GM04504 (cell line): Measurements from ENCODE around the gene CYP4Z1.
"Not testable (repeated sequence)": the region's sequence is repeated elsewhere in the genome, so short reads cannot be mapped to it uniquely, and the experiment has no call there.

Source experiments
- DNase-seq: peaks from one replicate; pipeline ENCODE4 v3.0.0-alpha.2; 2012; ENCODE audit warnings: low read depth

CYP4Z1 gene

GRCh38 chr1:47128221-47128620 is 61.2 kb downstream of the CYP4Z1 start:
- no peak for DNase-seq

DNA sequence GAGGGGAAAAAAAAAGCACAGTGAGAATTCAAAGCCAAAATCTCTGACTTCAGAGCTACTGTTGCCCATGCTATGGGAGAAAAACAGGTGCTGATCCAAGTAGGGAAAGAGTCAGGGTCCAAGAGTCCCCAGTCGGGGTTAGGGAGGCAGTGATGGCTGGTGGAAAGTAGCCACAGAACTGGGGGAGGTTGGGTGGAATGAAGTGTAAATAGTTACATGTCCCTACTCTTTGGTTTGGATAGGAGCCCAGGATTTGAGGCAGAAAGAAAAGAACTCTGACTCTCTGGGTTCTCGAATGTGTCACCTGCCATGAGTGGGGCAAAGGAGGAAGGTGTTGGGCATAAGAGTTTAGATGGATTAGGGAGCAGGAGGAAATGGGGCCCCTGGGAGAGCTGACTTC is 61.8 kb downstream of the CYP4Z1 start:
- not testable (repeated sequence) for DNase-seq

- DNase-seq: not testable (repeated sequence)
Measured at GRCh38 chr1:47129489-47130230, 62.6 kb downstream of the CYP4Z1 start.

- DNase-seq: not testable (repeated sequence)
Measured at GRCh38 chr1:47132665-47133064, 65.6 kb downstream of the CYP4Z1 start.

- DNase-seq: no peak
Measured at GRCh38 chr1:47137198-47137597, 70.2 kb downstream of the CYP4Z1 start, which contains the start of gene CYP4A22. TSS of gene CYP4A22 (plus strand) at chr1:47137441. CDS start at chr1:47137486, 45 bp downstream.

DNA sequence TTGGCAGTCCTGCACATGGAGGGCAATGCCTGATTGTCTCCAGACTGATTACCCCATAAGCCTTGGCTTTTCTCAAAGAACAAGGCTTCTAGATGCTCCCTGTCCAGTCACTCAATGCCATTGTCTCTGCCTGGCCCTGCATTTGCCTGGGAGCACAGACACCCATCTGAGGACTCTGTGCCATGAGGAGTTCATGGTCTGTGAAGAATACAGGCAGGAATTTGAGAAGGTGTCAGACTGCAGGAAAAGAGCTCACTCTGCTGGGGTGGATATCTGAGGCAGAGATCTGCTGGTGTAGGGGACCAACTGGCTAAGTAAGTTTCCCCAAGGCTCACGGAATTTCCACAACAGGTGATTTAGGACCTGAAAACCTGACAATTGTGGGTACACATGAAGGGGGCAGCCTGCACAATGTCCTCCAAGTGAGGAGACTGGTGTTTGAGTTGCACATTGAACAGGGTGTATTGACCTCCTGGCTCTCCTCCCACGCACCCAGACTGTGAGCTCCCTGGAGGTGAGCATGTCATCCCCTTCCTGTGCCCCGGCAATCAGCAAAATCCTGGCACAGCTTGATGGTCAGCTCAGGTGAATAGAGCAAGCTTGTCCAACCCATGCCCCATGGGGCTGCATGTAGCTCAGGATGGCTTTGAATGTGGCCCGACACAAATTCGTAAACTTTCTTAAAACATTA is 71.0 kb downstream of the CYP4Z1 start:
- no peak for DNase-seq

- DNase-seq: not testable (repeated sequence)
Measured at GRCh38 chr1:47140358-47140757, 73.3 kb downstream of the CYP4Z1 start.

DNA sequence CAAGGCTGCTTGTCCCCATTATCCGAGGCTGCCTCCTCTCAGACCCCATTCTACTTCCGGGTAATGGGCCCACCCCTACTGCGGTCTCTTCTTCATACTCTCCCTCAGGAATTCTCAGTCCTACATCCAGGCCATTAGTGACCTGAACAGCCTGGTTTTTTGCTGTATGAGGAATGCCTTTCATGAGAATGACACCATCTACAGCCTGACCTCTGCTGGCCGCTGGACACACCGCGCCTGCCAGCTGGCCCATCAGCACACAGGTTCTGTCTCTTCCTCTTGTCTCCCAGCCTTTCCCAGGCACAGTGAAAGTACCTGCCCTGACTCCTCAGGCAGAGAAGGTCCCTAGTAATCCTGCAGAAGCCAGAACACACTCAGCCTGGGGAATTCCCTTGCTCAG is 76.6 kb downstream of the CYP4Z1 start:
- not testable (repeated sequence) for DNase-seq

DNA sequence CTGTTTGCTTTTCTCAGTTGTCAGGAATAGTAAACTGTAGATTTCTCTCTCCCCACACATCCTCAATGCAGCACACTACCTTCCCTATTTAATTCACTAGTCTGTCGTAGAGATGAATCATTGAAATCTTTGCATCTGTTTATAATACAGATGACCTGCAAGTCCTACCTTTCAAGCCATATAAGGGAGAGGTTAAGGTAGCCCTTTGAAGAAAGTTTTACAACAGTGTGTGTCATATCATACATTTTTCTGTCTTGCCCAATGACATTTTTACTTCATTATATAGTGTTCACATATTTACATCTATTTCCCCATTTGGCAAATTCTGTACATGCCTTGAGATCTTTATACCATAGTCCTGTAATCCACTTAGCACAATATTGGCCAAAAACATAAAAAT is 79.5 kb downstream of the CYP4Z1 start:
- DNase-seq: not testable (repeated sequence)

DNA sequence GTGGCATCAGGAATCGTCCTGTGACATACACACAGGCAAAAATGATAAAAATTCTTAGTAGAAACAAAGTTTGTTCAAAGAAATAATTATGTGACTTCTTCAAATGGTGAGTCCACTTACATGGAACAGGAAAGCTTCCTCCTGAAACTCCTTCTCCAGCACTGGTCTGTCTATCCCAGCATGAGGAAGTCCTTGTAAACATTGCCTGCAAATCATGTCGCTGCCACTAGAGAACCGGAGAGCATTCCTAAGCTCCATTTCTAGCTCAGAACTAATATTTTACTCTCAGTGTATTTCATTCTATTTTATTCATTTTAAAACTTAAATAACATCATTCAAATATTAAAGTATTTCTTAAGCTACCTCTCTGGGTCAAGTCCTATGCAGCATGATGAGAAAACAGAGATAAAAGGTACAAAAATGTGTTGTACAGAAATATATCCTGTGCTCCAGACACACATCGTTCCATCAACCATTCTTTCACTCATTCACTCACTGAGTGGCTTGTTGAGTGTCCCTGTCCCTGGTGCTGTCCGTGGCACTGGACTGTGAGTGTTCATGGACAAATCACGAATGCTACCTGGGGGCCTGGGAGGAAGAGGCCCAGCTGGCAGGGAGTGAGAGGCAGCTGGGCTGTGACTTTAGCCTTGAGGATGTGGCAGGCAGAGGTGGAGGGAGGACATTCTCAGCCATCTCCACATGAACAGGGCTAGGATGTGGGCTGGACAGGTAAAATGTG is 80.2 kb downstream of the CYP4Z1 start:
- no peak for DNase-seq

- DNase-seq: not testable (repeated sequence)
Measured at GRCh38 chr1:47149162-47149561, 82.1 kb downstream of the CYP4Z1 start.

GRCh38 chr1:47156457-47156856 is 89.4 kb downstream of the CYP4Z1 start:
- DNase-seq: not testable (repeated sequence)

GRCh38 chr1:47157957-47158356 is 90.9 kb downstream of the CYP4Z1 start:
- DNase-seq: not testable (repeated sequence)

DNA sequence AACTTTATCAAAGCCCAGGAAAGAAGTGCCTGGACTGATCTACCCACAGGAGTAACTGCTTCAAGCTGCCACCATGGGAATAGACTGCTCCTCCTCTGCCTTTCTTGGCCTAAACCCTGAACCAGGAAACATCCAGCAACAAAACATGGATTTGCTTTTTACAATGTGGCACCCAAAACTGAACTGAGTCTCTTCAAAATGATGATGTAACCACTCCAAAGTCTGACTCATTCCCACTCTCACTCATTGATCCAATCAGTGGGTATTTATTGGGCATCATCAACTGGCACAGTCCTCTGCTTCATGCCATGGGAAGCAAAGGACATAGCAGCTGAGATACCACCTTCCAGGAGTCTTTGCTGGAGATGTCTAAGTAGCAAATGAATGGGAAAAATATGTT is 93.7 kb downstream of the CYP4Z1 start:
- no peak for DNase-seq

GRCh38 chr1:47161298-47162040 is 94.4 kb downstream of the CYP4Z1 start:
- DNase-seq: no peak

- no peak for DNase-seq
Measured at GRCh38 chr1:47164552-47164951, 97.5 kb downstream of the CYP4Z1 start.
